Activated naive CD4-positive, alpha-beta T cell treated with Interleukin-2 at 50 U/mL for 16 hours (primary cell): Measurements from ENCODE around the gene MOSPD2.

Experiments used
- DNase-seq: peaks from one replicate; pipeline ENCODE4 v3.0.0-alpha.2; 2020

Gene MOSPD2

GRCh38 chrX:14916017-14916674 is 42.9 kb downstream of the MOSPD2 start:
- no peak for DNase-seq

- no peak for DNase-seq
Observed at GRCh38 chrX:14919407-14919806, 46.2 kb downstream of the MOSPD2 start.

DNA sequence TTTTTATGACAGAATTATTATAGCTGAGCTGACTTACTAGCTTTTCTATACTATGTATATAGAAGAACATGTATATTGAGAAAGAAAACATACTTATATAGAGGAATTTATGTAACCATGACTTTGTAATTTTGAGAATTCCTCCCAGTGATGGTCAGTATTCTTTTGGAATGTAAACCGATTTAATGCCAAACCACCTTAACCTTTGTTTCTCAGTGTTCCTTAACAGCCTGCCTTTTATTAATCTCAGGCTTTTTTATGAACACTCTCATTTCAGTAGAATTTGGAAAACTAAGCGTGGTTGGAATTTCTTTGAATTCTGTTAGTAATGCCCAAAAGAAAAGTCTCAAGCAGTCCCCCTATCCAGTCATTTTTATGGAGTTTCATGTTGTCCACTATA is 47.0 kb downstream of the MOSPD2 start:
- DNase-seq, result no peak

GRCh38 chrX:14922437-14922836 is 49.2 kb downstream of the MOSPD2 start:
- no peak for DNase-seq

- no peak for DNase-seq
Observed at GRCh38 chrX:14923761-14924160, 50.5 kb downstream of the MOSPD2 start.

DNA sequence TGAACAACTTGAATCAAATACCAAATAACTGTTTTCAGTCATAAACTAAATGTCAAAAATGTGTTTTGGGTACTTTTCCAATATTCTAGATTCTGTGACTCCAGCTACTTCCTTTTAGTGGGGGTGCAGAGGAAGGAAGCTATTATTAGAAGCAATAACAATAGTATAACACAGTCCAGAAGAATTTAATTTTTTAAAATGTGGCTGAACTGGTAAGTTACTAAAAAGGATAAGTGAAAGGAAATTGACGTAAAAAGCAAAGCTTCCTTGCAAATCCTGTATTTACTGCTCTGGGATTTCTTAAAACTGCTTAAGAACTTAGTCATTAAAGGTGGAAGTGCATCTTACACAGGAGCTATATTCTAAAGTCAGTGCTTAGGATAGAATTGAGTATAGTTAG is 53.2 kb downstream of the MOSPD2 start:
- DNase-seq, result no peak

DNA sequence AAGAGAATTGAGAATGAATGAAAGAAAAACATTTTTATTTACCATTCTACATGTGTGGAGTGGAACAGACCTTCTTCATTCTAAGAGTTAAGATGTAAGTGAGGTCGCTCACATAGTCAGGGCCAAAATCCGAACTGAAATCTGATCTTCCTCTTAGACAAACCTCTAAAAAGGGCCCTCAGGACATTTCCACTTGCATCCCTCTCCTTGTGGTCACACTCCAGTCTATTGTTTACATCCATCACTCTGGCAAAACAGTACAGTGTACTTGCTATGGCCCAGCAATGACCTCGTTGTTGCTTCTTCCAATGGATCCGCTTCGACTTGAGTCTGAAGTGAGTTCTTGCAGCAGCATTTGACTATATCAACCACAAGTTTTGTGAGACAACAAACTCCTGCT is 54.2 kb downstream of the MOSPD2 start:
- DNase-seq, result no peak

DNA sequence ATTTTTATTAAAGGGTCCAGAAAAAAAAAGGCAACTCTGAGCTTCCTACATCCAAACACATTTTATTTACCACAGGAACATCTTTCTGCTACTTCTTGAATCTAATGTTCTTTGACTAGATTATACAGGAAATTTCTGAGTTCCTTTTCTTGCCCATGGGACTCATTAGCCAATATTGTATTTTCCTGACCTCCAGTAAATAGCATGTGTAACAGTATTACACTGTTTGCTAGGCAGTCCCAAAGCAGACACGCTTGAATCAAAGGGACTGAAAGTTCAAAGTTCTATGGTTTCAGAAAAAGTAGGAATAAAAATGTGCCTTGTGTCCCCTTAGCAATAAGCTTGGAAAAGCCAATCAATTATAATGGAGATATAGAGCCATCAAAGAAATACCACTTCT is 57.4 kb downstream of the MOSPD2 start:
- no peak for DNase-seq

GRCh38 chrX:14932136-14932535 is 58.9 kb downstream of the MOSPD2 start:
- DNase-seq, result no peak

DNA sequence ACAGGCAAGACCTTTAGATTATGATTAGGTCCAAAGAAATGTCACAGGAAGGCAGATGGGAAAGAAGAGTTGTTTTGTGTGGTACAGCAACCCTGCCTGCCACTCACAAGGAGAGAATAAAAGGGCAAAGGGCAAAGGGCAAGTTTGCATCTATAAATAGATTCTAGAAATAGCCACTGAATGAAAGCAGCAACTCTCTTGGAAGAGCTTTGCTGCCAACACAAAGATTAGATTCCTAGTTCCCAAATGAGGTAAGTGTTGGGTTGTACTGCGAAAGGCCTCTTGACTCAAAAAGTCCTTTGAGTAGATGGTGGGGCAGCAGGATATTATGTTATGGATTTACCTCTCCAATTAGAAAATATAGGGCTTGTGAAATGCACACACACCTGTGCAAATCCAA is 61.2 kb downstream of the MOSPD2 start:
- no peak for DNase-seq

DNA sequence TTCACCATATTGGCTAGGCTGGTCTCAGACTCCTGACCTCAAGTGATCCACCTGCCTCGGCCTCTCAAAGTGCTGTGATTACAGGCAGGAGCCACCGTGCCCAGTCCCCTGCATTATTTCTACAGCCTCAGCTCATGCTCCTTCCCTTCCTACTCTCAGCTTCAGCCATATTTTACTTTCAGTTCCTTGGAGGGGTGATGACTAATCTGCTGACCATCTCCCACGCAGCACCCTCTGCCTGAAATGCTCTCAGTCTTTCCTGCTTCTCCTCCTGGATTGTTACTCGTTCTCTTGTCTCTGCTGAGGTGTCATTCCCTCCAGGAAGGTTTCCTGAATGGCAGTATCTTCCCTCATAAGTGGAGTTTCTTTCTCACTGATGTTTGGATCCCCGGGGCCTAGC is 63.3 kb downstream of the MOSPD2 start:
- no peak for DNase-seq

- DNase-seq, result no peak
Observed at GRCh38 chrX:14939644-14940043, 66.4 kb downstream of the MOSPD2 start.

- DNase-seq, result no peak
Observed at GRCh38 chrX:14941301-14941700, 68.1 kb downstream of the MOSPD2 start.

- no peak for DNase-seq
Observed at GRCh38 chrX:14942341-14942740, 69.1 kb downstream of the MOSPD2 start.

DNA sequence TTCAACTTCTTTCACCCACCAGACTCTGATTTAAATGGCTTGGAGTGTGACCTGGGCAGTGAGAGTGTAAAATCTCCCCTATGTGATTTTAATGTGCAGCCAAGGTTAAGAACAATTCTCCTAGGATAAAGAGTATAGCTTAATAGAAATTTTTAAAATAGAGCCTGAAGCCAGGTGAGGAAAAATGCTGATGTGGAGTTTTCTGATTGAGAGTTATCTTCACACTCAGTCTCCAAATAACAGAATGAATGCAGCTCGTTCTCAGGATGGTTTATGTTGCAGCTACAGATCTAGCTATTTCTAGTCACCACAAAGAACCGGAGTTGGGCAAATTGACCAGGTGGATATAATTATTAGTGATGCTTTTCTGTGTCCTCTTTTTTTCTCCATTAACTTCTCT is 70.7 kb downstream of the MOSPD2 start:
- DNase-seq, result no peak

DNA sequence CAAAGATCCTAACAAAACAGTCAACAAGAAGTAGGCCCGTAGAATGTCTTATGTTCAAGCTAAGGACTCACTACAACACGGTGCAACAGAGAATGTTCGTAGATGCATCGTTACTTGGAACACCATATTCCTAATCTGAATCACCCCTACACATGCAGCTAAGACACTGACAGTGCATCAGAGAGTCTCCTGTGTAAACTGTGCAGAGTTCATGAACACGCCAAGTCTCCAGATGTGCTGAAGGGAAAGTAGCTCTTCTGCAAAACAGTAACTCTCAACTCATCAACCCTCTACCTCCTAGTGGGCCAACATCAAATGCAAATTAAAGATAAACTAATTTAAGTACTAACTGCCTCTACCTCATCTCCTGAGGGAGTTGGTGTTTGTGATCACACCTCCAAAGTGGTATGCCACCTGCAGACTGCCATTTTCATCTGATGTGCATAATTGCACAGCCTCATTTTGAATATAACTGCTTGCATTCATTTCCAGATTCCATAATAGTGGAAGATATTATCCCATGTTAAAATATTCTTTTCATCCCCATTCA is 73.5 kb downstream of the MOSPD2 start:
- no peak for DNase-seq

DNA sequence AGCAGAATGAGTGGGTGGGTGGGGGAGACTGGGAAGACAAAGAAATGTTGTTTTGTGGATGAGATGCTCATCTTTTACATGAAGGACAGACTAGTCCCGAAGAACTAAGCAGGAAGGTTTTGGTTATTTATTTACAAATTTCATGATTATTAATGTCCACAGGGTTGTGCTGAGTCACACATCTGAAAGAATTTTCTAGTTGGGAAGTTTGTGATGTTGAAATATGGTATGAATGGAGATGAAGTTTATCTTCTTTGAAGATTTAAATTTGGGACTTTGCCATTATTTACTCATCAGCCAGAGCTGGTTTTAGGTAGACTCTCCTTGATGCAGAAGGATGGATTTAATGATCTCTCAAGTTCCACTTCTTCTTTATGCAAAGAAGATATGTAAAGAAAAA is 75.5 kb downstream of the MOSPD2 start:
- no peak for DNase-seq

GRCh38 chrX:14956813-14957582 is 83.8 kb downstream of the MOSPD2 start:
- no peak for DNase-seq

DNA sequence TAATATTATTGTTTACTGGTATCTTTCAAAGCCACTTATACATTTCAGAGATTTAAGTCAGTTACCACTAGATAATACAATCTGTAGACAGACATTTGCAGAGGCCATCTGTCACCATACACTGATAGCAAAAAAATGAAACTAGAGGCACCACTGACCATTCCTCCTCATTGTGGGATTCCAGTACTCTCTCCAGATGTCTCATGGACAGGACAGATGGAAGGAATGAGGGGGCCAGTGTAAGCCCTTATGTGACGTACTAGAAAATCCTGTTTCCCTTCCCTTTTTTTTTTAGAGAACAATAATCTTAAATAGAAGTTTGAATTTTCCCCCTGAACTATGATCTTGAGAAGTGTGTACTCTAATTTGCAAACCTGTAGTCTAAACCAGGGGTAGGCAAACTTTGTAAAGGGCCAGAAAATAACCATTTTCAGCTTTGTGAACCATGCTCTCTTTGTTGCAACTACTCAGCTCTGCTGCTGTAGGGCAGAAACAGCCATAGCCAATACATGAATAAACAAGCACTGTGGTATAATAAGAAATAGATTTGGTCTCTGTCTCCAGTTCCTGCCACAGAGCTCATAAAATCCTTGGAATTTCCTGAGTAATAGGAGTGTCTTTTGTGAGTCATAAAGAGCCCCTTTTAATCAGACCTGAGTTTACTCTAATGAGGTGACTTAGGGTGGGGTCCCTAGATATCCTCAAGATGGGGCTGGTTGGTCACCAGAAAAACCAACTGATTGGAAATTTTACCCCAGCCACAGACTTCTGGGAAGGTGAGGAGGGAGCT is 90.4 kb downstream of the MOSPD2 start:
- no peak for DNase-seq

DNA sequence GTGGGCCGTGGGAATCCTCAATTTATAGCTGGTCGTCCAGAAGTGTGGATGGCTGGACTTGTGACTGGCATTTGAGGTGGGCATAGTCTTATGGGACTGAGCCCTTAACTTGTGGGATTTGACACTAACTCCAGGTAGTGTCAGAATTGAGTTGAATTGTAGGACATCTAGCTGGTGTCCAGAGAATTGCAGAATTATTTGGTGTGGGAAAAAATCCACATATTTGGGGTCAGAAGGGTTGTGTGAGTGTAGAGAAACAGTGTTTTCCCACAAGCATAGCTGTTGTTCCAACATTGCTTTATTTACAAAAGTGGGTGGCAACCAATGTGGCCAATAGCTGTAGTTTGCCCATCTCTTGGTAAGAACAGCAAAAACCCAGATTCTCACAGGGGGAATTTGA is 91.3 kb downstream of the MOSPD2 start:
- DNase-seq, result no peak
